Measurements from ENCODE around the gene NQO2.

DNA sequence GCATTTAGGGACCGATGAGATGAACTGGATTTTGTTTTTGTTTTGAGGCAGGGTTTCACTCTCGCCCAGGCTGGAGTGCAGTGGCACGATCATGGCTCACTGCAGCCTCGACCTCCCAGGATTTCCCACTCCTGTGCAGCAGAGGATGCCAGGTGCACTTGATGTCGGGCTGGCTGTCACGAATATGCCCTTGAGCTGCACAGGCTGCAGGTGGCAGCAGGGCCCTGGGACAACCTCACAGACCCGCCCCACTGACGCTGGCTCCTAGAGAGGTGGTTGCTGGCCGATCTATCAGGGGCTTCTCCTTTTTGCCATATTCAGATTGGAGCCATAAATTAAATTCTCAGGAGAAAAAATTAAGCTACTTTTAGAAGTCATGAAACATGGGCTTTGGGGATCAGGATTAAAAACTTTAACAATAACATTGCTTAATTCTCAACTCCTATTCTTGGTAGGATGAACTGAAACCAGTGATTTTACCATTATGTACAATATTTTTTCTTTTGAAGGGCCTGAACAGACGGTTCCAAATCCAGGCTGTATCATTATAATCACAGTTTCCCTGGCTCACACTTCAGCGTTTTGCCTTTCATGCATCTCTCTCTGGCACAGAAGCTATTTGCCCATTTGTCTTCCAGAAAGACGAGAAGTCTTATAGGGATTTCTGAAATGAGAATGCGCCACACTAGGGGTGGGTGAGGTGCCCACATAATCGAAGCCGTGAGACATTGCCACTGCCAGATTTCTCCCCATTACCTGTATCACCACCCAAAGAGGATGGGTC is 32.4 kb downstream of the NQO2 start:
- no peak for TF ChIP-seq ZBTB7A (IDR thresholded peaks at IDR 0.05; ENCODE audit: low read depth)
- TF ChIP-seq EGR1 (IDR thresholded peaks at IDR 0.05) = no peak
- TF ChIP-seq YY1 (IDR thresholded peaks at IDR 0.05; ENCODE audit: low read depth) = no peak
- TF ChIP-seq CEBPB (IDR thresholded peaks at IDR 0.05) = no peak
